ENCODE data around the gene REST. TPM values are rescaled to one million over a fixed set of nuclear protein-coding genes. Genes with fewer than 3 reads are reported as not detected.

REST gene
- polyA plus RNA-seq, 1 donor (not counting 4 experiments of a cell fraction or from before 2014, with no cell fraction given) = 22.6 TPM

DNA sequence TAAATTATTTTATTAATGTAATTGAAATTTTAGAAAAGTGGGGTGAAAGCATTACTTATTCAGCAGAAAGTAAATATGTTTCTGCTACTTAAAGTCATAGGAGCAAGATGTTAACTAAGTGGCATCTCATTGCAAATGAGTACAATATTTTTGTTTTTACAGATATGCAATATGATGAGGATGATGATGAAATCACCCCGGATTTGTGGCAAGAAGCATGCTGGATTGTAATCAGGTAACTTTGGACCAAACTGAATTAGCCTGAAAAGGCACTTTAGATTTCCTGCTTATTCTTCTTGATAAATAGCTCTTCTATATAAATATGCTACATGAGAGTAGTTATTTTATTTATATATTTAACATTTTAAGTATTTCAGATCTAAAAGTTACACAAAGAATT, 78.5 kb downstream of the REST start:
- no peak for DNase-seq (ENCODE audit: low read depth, low spot score)
- Histone ChIP-seq H3K9ac (ENCODE audit: control insufficient read depth, extremely low read depth, insufficient read depth, low read length) (no peak overlapping the region), H4K20me1 (ENCODE audit: control insufficient read depth, extremely low read depth, insufficient read depth, low read length) (peaks cover 7% of the 10 kb centered on the region), H2AFZ (ENCODE audit: control insufficient read depth, low read length) (no peak overlapping the region), H3K9me3 (ENCODE audit: control insufficient read depth, low read depth, low read length) (no peaks in the 10 kb centered on the region), H3K36me3 (ENCODE audit: control insufficient read depth in 2 of 2, extremely low read depth in 1 of 2, insufficient read depth in 2 of 2, low read length in 2 of 2) (peaks cover 16 to 17% of the 10 kb centered on the region in 2 experiments), H3K4me1 (ENCODE audit: control insufficient read depth, extremely low read depth, insufficient read depth, low read length) (peaks cover 15% of the 10 kb centered on the region), H3K27me3 (ENCODE audit: control insufficient read depth, extremely low read depth, insufficient read depth, low read length) (no peaks in the 10 kb centered on the region), H3K9me1 (ENCODE audit: control insufficient read depth, extremely low read depth, insufficient read depth, low read length) (no peaks in the 10 kb centered on the region), H3K27ac (ENCODE audit: control insufficient read depth, insufficient read depth, low read length) (no peak overlapping the region), H3K79me2 (ENCODE audit: control insufficient read depth, insufficient read depth, low read length) (peaks cover 91% of the 10 kb centered on the region), H3K4me3 (ENCODE audit: control insufficient read depth in 2 of 3, extremely low read depth in 1 of 3, insufficient read depth in 2 of 3, low read depth in 1 of 3, low read length in 3 of 3) (no peak overlapping the region), H3K4me2 (ENCODE audit: control insufficient read depth, extremely low read depth, insufficient read depth, low read depth, low read length) (no peak overlapping the region)
- TF ChIP-seq EZH2 (IDR thresholded peaks at IDR 0.05; ENCODE audit: low read length) = no peak
- TF ChIP-seq, protein P1, sequence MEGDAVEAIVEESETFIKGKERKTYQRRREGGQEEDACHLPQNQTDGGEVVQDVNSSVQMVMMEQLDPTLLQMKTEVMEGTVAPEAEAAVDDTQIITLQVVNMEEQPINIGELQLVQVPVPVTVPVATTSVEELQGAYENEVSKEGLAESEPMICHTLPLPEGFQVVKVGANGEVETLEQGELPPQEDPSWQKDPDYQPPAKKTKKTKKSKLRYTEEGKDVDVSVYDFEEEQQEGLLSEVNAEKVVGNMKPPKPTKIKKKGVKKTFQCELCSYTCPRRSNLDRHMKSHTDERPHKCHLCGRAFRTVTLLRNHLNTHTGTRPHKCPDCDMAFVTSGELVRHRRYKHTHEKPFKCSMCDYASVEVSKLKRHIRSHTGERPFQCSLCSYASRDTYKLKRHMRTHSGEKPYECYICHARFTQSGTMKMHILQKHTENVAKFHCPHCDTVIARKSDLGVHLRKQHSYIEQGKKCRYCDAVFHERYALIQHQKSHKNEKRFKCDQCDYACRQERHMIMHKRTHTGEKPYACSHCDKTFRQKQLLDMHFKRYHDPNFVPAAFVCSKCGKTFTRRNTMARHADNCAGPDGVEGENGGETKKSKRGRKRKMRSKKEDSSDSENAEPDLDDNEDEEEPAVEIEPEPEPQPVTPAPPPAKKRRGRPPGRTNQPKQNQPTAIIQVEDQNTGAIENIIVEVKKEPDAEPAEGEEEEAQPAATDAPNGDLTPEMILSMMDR (optimal IDR thresholded peaks at IDR 0.05 in 1 of 3, IDR thresholded peaks at IDR 0.05 in 1 of 3, conservative IDR thresholded peaks at IDR 0.05 in 1 of 3; ENCODE audit: extremely low read depth in 1 of 3, insufficient read depth in 2 of 3, low read length in 3 of 3) = no peak
- dilution Hi-C loops (cut with MboI; ENCODE audit: extremely low pct_ligation_motif_present, low sequenced_read_pairs) = no loop called here
- no peak for FAIRE-seq

DNA sequence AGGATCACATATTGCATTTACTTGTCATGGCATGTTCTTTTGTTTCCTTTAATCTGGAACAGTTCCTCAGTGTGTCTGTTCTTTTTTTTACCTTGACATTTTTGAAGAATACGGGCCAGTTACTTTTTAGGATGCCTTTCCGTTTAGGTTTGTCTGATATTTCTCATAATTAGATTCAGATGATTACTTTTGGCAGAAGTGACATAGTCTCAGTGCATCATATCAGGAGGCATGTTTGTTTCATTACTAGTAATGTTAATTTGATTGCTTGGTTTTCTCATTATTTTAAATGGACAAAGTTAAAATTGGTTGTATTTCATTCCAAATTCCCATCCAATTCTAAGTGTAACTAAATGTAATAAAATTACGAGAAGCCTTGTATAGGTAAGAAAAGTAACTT, 79.3 kb downstream of the REST start:
- H3K27me3 ChIP-seq (ENCODE audit: control insufficient read depth, extremely low read depth, insufficient read depth, low read length) = no peaks in the 10 kb centered on the region
- no peaks in the 10 kb centered on the region for H3K9me3 ChIP-seq (ENCODE audit: control insufficient read depth, low read depth, low read length)
- DNase-seq (ENCODE audit: low read depth, low spot score) (no peak), FAIRE-seq (no peak)
- peaks cover 8% of the 10 kb centered on the region for H3K4me1 ChIP-seq (ENCODE audit: control insufficient read depth, extremely low read depth, insufficient read depth, low read length)
- dilution Hi-C loops (cut with MboI; ENCODE audit: extremely low pct_ligation_motif_present, low sequenced_read_pairs) = no loop called here
- no peak overlapping the region for H2AFZ ChIP-seq (ENCODE audit: control insufficient read depth, low read length)
- TF ChIP-seq, protein P1 (optimal IDR thresholded peaks at IDR 0.05 in 1 of 3, IDR thresholded peaks at IDR 0.05 in 1 of 3, conservative IDR thresholded peaks at IDR 0.05 in 1 of 3; ENCODE audit: extremely low read depth in 1 of 3, insufficient read depth in 2 of 3, low read length in 3 of 3) = no peak
- TF ChIP-seq EZH2 (IDR thresholded peaks at IDR 0.05; ENCODE audit: low read length) = no peak
- H3K27ac ChIP-seq (ENCODE audit: control insufficient read depth, insufficient read depth, low read length) = no peak overlapping the region
- peaks cover 4% of the 10 kb centered on the region for H4K20me1 ChIP-seq (ENCODE audit: control insufficient read depth, extremely low read depth, insufficient read depth, low read length)
- H3K9me1 ChIP-seq (ENCODE audit: control insufficient read depth, extremely low read depth, insufficient read depth, low read length) = no peaks in the 10 kb centered on the region
- peaks cover 17 to 19% of the 10 kb centered on the region in 2 experiments for H3K36me3 ChIP-seq (ENCODE audit: control insufficient read depth in 2 of 2, extremely low read depth in 1 of 2, insufficient read depth in 2 of 2, low read length in 2 of 2)
- H3K79me2 ChIP-seq (ENCODE audit: control insufficient read depth, insufficient read depth, low read length) = peaks cover 89% of the 10 kb centered on the region
- H3K9ac ChIP-seq (ENCODE audit: control insufficient read depth, extremely low read depth, insufficient read depth, low read length) = no peak overlapping the region
- H3K4me3 ChIP-seq (ENCODE audit: control insufficient read depth in 2 of 3, extremely low read depth in 1 of 3, insufficient read depth in 2 of 3, low read depth in 1 of 3, low read length in 3 of 3) = no peak overlapping the region
- no peak overlapping the region for H3K4me2 ChIP-seq (ENCODE audit: control insufficient read depth, extremely low read depth, insufficient read depth, low read depth, low read length)

Measured in keratinocyte (primary cell).